Endometrium (tissue), 2 donors: ENCODE data around the gene RIN2.

Experiments used
- FAIRE-seq: peaks from 2 replicates; lab custom pipeline; 2012; peaks lifted over from hg19 to GRCh38; lab: Jason Lieb, UNC
- donor health status: control.
- donor health status: control.

The RIN2 gene

GRCh38 chr20:19758133-19758500 lies at the start of gene RIN2:
Gene RIN2 (plus strand): TSS chr20:19758258. CDS start chr20:19889602, 131,344 bp downstream.
- FAIRE-seq = no peak

GRCh38 chr20:19709635-19710335 lies 48.3 kb upstream of the RIN2 start:
- FAIRE-seq = peak; percentile 97

- no peak for FAIRE-seq
Observed at GRCh38 chr20:19710336-19711120, 47.5 kb upstream of the RIN2 start.

- FAIRE-seq = no peak
Observed at GRCh38 chr20:19711126-19711525, 46.9 kb upstream of the RIN2 start.

GRCh38 chr20:19712721-19713260 lies 45.3 kb upstream of the RIN2 start:
- FAIRE-seq = no peak

GRCh38 chr20:19713822-19714578 lies 44.1 kb upstream of the RIN2 start:
- FAIRE-seq = no peak

GRCh38 chr20:19714579-19714840 lies 43.5 kb upstream of the RIN2 start:
- no peak for FAIRE-seq

- FAIRE-seq = no peak
Observed at GRCh38 chr20:19715986-19716385, 42.1 kb upstream of the RIN2 start.

GRCh38 chr20:19718880-19719279 lies 39.2 kb upstream of the RIN2 start:
- FAIRE-seq = no peak

GRCh38 chr20:19720991-19721390 lies 37.1 kb upstream of the RIN2 start:
- FAIRE-seq = no peak

GRCh38 chr20:19723051-19723450 lies 35.0 kb upstream of the RIN2 start:
- FAIRE-seq = no peak

- no peak for FAIRE-seq
Observed at GRCh38 chr20:19723813-19724430, 34.1 kb upstream of the RIN2 start.

GRCh38 chr20:19725373-19725772 lies 32.7 kb upstream of the RIN2 start:
- no peak for FAIRE-seq

- no peak for FAIRE-seq
Observed at GRCh38 chr20:19725814-19726525, 32.1 kb upstream of the RIN2 start.

GRCh38 chr20:19727251-19727847 lies 30.7 kb upstream of the RIN2 start:
- no peak for FAIRE-seq

- FAIRE-seq = no peak
Observed at GRCh38 chr20:19729672-19730071, 28.4 kb upstream of the RIN2 start.

- FAIRE-seq = no peak
Observed at GRCh38 chr20:19730706-19731105, 27.4 kb upstream of the RIN2 start.

GRCh38 chr20:19734811-19735210 lies 23.2 kb upstream of the RIN2 start:
- FAIRE-seq = no peak

GRCh38 chr20:19735446-19735845 lies 22.6 kb upstream of the RIN2 start:
- FAIRE-seq = peak; percentile 8

GRCh38 chr20:19737025-19737424 lies 21.0 kb upstream of the RIN2 start:
- FAIRE-seq = no peak

GRCh38 chr20:19738951-19739350 lies 19.1 kb upstream of the RIN2 start:
- FAIRE-seq = no peak
